SW 1271 (cell line): ENCODE data around the gene NLGN1.

Experiments used
- DNase-seq, 2 experiments: peaks; one replicate each; lab custom pipeline; 2025; lab: John Stamatoyannopoulos, UW

The NLGN1 gene

GRCh38 chr3:173843060-173843459 lies 445.5 kb downstream of the NLGN1 start:
- DNase-seq, result no peak

- no peak for DNase-seq
These were observed 449.0 kb downstream of the NLGN1 start for GRCh38 chr3:173846584-173846983.

GRCh38 chr3:173849489-173849888 lies 451.9 kb downstream of the NLGN1 start:
- DNase-seq, result no peak

GRCh38 chr3:173857154-173857553 lies 459.6 kb downstream of the NLGN1 start:
- no peak for DNase-seq

- DNase-seq, result no peak
These were observed 465.2 kb downstream of the NLGN1 start for GRCh38 chr3:173862701-173863100.

- DNase-seq, result no peak
These were observed 466.0 kb downstream of the NLGN1 start for GRCh38 chr3:173863551-173863950.

GRCh38 chr3:173865900-173866498 lies 468.5 kb downstream of the NLGN1 start:
- DNase-seq, result no peak

- DNase-seq, result no peak
These were observed 472.2 kb downstream of the NLGN1 start for GRCh38 chr3:173869766-173870165.

GRCh38 chr3:173870976-173871375 lies 473.4 kb downstream of the NLGN1 start:
- no peak for DNase-seq

- DNase-seq, result no peak
These were observed 478.2 kb downstream of the NLGN1 start for GRCh38 chr3:173875790-173876189.

- DNase-seq, result peak in 1 of 2 experiments; percentile 3
These were observed 478.9 kb downstream of the NLGN1 start for GRCh38 chr3:173876476-173876875.

- DNase-seq, result no peak
These were observed 490.3 kb downstream of the NLGN1 start for GRCh38 chr3:173887888-173888287.

- no peak for DNase-seq
These were observed 492.1 kb downstream of the NLGN1 start for GRCh38 chr3:173889596-173889995.

GRCh38 chr3:173890091-173890490 lies 492.5 kb downstream of the NLGN1 start:
- no peak for DNase-seq

GRCh38 chr3:173891272-173892100 lies 493.9 kb downstream of the NLGN1 start:
- no peak for DNase-seq

- DNase-seq, result no peak
These were observed 495.0 kb downstream of the NLGN1 start for GRCh38 chr3:173892547-173892946.

GRCh38 chr3:173893066-173893465 lies 495.5 kb downstream of the NLGN1 start:
- DNase-seq, result no peak

GRCh38 chr3:173893835-173894234 lies 496.3 kb downstream of the NLGN1 start:
- no peak for DNase-seq

- DNase-seq, result no peak
These were observed 500.1 kb downstream of the NLGN1 start for GRCh38 chr3:173897631-173898030.

- DNase-seq, result no peak
These were observed 504.1 kb downstream of the NLGN1 start for GRCh38 chr3:173901649-173902048.

GRCh38 chr3:173902401-173902800 lies 504.9 kb downstream of the NLGN1 start:
- no peak for DNase-seq

GRCh38 chr3:173902871-173903270 lies 505.3 kb downstream of the NLGN1 start:
- no peak for DNase-seq

- DNase-seq, result no peak
These were observed 507.8 kb downstream of the NLGN1 start for GRCh38 chr3:173905381-173905780.

- DNase-seq, result no peak
These were observed 513.9 kb downstream of the NLGN1 start for GRCh38 chr3:173911446-173911845.
